K562 (cell line): ENCODE measurements around the gene CABP2. TPM values are rescaled to one million over a fixed set of nuclear protein-coding genes. Genes with fewer than 3 reads are reported as not detected.

Experiments
- ATAC-seq: fragments of 200-7000 bp; cut with Tn5 transposase; 3 replicates; pipeline ENCODE4 v1.9.1; 2020; ENCODE audit warnings: moderate library complexity
- BruUV-seq: library from RNA; stranded (reverse); fragments of 400-500 nt; replicated peaks from 2 replicates; lab custom pipeline; 2021; lab: Mats Ljungman, UMichigan
- CTCF ChIA-PET: fragments of 300-600 bp; formaldehyde crosslinking; extraction: SDS; loops from one replicate; lab custom pipeline; 2021; ENCODE audit warnings: low intra/inter-chr PET ratio; lab: Yijun Ruan, JAX
- POLR2A ChIA-PET: fragments of 300-600, 350-650 bp; sonication (Branson Sonifier 250); formaldehyde crosslinking; extraction: SDS; loops from one replicate; lab custom pipeline; 2021; ENCODE audit warnings: antibody characterized with exemption, inconsistent platforms; lab: Yijun Ruan, JAX
- DNase-seq, 4 experiments: peaks; one replicate each; pipeline versions ENCODE4 v3.0.0 to v3.0.0-alpha.2; 2011 to 2018; ENCODE audit warnings: low spot score in 3 of 4, mixed read lengths in 3 of 4; ENCODE audit errors: extremely low read depth in 1 of 4
- FAIRE-seq: peaks from 2 replicates; lab custom pipeline; 2011; peaks lifted over from hg19 to GRCh38; lab: Jason Lieb, UNC
- H2AFZ ChIP-seq: 2 replicates; pipeline ENCODE4 v1.6.0; 2011; ENCODE audit warnings: low read depth, low read length, control low read depth, inconsistent platforms
- H3K27ac ChIP-seq: fragments of 200-600 bp; 3 replicates; pipeline ENCODE4 v1.8.0; 2011; ENCODE audit warnings: low read depth, mild to moderate bottlenecking, control low read depth, inconsistent platforms, low read length, moderate library complexity, mixed read lengths; ENCODE audit errors: extremely low read depth
- H3K27me3 ChIP-seq, 2 experiments: fragments of 300-600 bp in 1 of 2; 2 replicates in 1 of 2; 3 replicates in 1 of 2; pipeline versions ENCODE4 v1.6.0 to v1.8.0; 2011; ENCODE audit warnings: inconsistent platforms in 2 of 2, low read length in 2 of 2, mild to moderate bottlenecking in 1 of 2, mixed read lengths in 1 of 2, moderate library complexity in 1 of 2; ENCODE audit not compliant: control insufficient read depth in 2 of 2, insufficient read depth in 2 of 2
- H3K36me3 ChIP-seq: fragments of 300-600 bp; 3 replicates; pipeline ENCODE4 v1.8.0; 2011; ENCODE audit warnings: mild to moderate bottlenecking, low read length, inconsistent platforms; ENCODE audit not compliant: control insufficient read depth, insufficient read depth
- H3K4me1 ChIP-seq, 2 experiments: fragments of 200-600 bp in 1 of 2; replicated peaks in 1 of 2; 2 replicates in 1 of 2; 3 replicates in 1 of 2; pipeline versions ENCODE4 v1.5.1 to v1.8.0; 2011; ENCODE audit warnings: inconsistent platforms in 2 of 2, low read length in 2 of 2, mild to moderate bottlenecking in 1 of 2, mixed read lengths in 1 of 2, moderate library complexity in 1 of 2; ENCODE audit not compliant: control insufficient read depth in 2 of 2, insufficient read depth in 2 of 2
- H3K4me2 ChIP-seq: 2 replicates; pipeline ENCODE4 v1.6.1; 2011; ENCODE audit warnings: low read length, control low read depth, inconsistent platforms, mixed read lengths; ENCODE audit not compliant: insufficient read depth
- H3K4me3 ChIP-seq: fragments of 200-600 bp; sonication (generic), shearing (Covaris generic); 2 replicates; pipeline ENCODE4 v1.5.1; 2016; ENCODE audit warnings: control low read depth, inconsistent platforms
- H3K79me2 ChIP-seq: fragments of 200-600 bp; 3 replicates; pipeline ENCODE4 v1.8.0; 2011; ENCODE audit warnings: low read length, inconsistent platforms; ENCODE audit not compliant: control insufficient read depth, insufficient read depth
- H3K9ac ChIP-seq, 2 experiments: 2 replicates each; pipeline versions ENCODE4 v1.6.0 to v1.6.1; 2011; ENCODE audit warnings: low read depth in 2 of 2, low read length in 2 of 2, control low read depth in 1 of 2, inconsistent platforms in 1 of 2, mild to moderate bottlenecking in 1 of 2, mixed read lengths in 1 of 2; ENCODE audit not compliant: insufficient read depth in 1 of 2
- H3K9me1 ChIP-seq: one replicate; pipeline ENCODE4 v1.6.0; 2011; ENCODE audit warnings: inconsistent platforms, mild to moderate bottlenecking, low read length, moderate library complexity; ENCODE audit not compliant: control insufficient read depth, insufficient read depth
- H3K9me3 ChIP-seq: replicated peaks from 2 replicates; pipeline ENCODE4 v1.5.1; 2011; ENCODE audit warnings: low read depth, low read length, inconsistent platforms; ENCODE audit not compliant: control insufficient read depth, insufficient read depth
- H4K20me1 ChIP-seq: replicated peaks from 2 replicates; pipeline ENCODE4 v1.6.1; 2011; ENCODE audit warnings: low read length, inconsistent platforms, mixed read lengths; ENCODE audit not compliant: control insufficient read depth, insufficient read depth
- AFF4 ChIP-seq: sonication (generic); formaldehyde crosslinking; IDR thresholded peaks from 2 replicates; pipeline ENCODE4 v1.8.0; 2023; ENCODE audit warnings: mild to moderate bottlenecking, missing genetic modification reagents
- CREB1 ChIP-seq, 2 experiments: sonication (generic) in 1 of 2; formaldehyde crosslinking in 1 of 2; IDR thresholded peaks; 2 replicates each; pipeline versions ENCODE4 v1.6.1 to v1.8.0; 2012 to 2022; ENCODE audit warnings: inconsistent platforms in 1 of 2, mild to moderate bottlenecking in 1 of 2, missing genetic modification reagents in 1 of 2, moderate library complexity in 1 of 2
- FIP1L1 ChIP-seq: fragments of 200-400 bp; formaldehyde crosslinking; IDR thresholded peaks from 2 replicates; pipeline ENCODE4 v1.6.1; 2018; ENCODE audit warnings: mild to moderate bottlenecking, low read depth, low read length; ENCODE audit not compliant: poor library complexity, severe bottlenecking
- FOXM1 ChIP-seq, 2 experiments: fragments of 450-650 bp in 1 of 2; sonication (generic) in 1 of 2; formaldehyde crosslinking in 1 of 2; IDR thresholded peaks; 2 replicates each; pipeline versions ENCODE4 v1.6.1 to v1.9.0; 2017 to 2022; ENCODE audit warnings: low read depth in 2 of 2, mild to moderate bottlenecking in 2 of 2, missing genetic modification reagents in 1 of 2, moderate library complexity in 1 of 2
- MLLT1 ChIP-seq, 2 experiments: fragments of 450-650 bp; IDR thresholded peaks; 2 replicates each; pipeline ENCODE4 v1.6.1; 2016
- POLR2A ChIP-seq: fragments of 450-650 bp; conservative IDR thresholded peaks from 2 replicates; pipeline ENCODE4 v1.6.1; 2016
- SIN3B ChIP-seq: fragments of 450-650 bp; IDR thresholded peaks from 2 replicates; pipeline ENCODE4 v1.6.1; 2017; ENCODE audit warnings: low read depth, mild to moderate bottlenecking, moderate library complexity
- ZBTB33 ChIP-seq: sonication (generic); formaldehyde crosslinking; IDR thresholded peaks from 2 replicates; pipeline ENCODE4 v1.8.1; 2023; ENCODE audit warnings: mild to moderate bottlenecking, missing genetic modification reagents
- WGBS: fragments of 100-300 bp; shearing (Covaris generic); methylation state at CpG from one replicate; pipeline ENCODE4 v1.1.6; 2016; ENCODE audit warnings: low coverage, mixed read lengths; ENCODE audit not compliant: insufficient coverage; ENCODE audit errors: missing lambda C conversion rate; 5-methylcytosine and 5-hydroxymethylcytosine counted together
- in situ Hi-C: fragments of 300-500 bp; cut with MboI; formaldehyde crosslinking; loops from 4 replicates; pipeline ENCODE4 v1.15.0; 2018; ENCODE audit warnings: inconsistent platforms, mixed read lengths
- intact Hi-C: fragments of 100-400 bp; cut with micrococcal nuclease; formaldehyde crosslinking; loops from 2 replicates; pipeline ENCODE4 v1.14.2; 2022
- polyA plus RNA-seq, 8 experiments: library from polyadenylated mRNA; depleted of rRNA in 4 of 8; stranded (reverse) in 5 of 8; unstranded in 3 of 8; fragments of >200 nt; fragmentation: Nextera tagmentation in 2 of 8; fragmentation: Illumina TruSeq in 1 of 8; extraction: Ambion mirVana in 2 of 8; extraction: Trizol in 1 of 8; gene quantifications; 2 replicates each; pipeline versions ENCODE4 v1.2.1 to v1.2.3, GENCODE V29; 2011 to 2014; ENCODE audit warnings: inconsistent platforms in 1 of 8, missing spikeins in 1 of 8
- total RNA-seq, 7 experiments: library from RNA; depleted of rRNA in 6 of 7; stranded (reverse); fragments of >200 nt in 6 of 7; fragmentation: Illumina TruSeq in 2 of 7; extraction: Trizol in 2 of 7; gene quantifications; 2 replicates each; pipeline versions ENCODE4 v1.2.1 to v1.2.3, GENCODE V29; 2011 to 2021; ENCODE audit warnings: low replicate concordance in 1 of 7

The CABP2 gene
- total and polyA plus RNA-seq, 9 of the 15 experiments (the other 6 are each of a cell fraction or from before 2014, with no cell fraction given): not detected

DNA sequence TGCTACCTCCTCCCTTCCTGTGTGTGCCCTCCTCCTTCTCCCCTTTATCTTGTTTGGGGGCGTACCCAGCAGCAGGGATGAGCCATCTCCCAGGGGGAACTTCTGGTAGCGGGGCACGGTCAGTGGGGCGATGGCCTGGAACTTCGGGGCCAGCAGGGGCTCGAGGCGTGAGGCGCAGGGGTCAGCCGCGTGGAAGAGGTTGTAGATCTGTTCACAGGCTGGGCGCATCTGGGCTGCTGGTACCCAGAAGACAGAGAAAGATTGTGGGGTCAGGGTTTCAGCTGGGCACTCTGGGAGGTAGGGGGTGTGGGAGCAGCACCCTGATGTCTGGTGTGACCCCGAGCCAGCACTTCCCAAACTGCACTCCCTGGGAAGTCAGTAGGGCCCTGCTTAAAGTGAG, 27.1 kb downstream of the CABP2 start:
- intact Hi-C loops (no loop called here), in situ Hi-C loops (no loop called here)
- Histone ChIP-seq H3K9ac (peak overlapping the region in 1 of 2 experiments; percentile 28; a peak in 1 of 4 replicates), H3K4me3 (no peak overlapping the region), H2AFZ (no peak overlapping the region), H3K27ac (no peak overlapping the region), H3K79me2 (no peaks in the 10 kb centered on the region), H4K20me1 (no peaks in the 10 kb centered on the region), H3K4me1 (peaks cover 0 to 64% of the 10 kb centered on the region in 2 experiments; a peak in 2 of 5 replicates), H3K36me3 (peaks cover 91% of the 10 kb centered on the region; the same call in 2 of the 3 replicates), H3K4me2 (no peak overlapping the region), H3K27me3 (no peaks in the 10 kb centered on the region), H3K9me3 (no peaks in the 10 kb centered on the region), H3K9me1 (no peaks in the 10 kb centered on the region)
- BruUV-seq: no TSS peak
- 87% methylated on average over 11 of the region's 12 CpGs for WGBS
- no peak for ATAC-seq
- CTCF ChIA-PET: no interaction called here
- no peak for FAIRE-seq
- no peak for TF ChIP-seq CREB1 (IDR thresholded peaks at IDR 0.05)
- no peak for TF ChIP-seq CREB1 (CRISPR knock-in tag; IDR thresholded peaks at IDR 0.05)
- no peak for TF ChIP-seq POLR2A
- TF ChIP-seq FOXM1 (IDR thresholded peaks at IDR 0.05; ENCODE audit: low read depth): no peak
- no peak for TF ChIP-seq FOXM1 (CRISPR knock-in tag; IDR thresholded peaks at IDR 0.05; ENCODE audit: low read depth)
- peak; percentile 39; the same call in 1 of the 2 replicates for TF ChIP-seq ZBTB33 (CRISPR knock-in tag)
- TF ChIP-seq MLLT1 (IDR thresholded peaks at IDR 0.05): no peak
- TF ChIP-seq FIP1L1: no peak
- TF ChIP-seq AFF4 (CRISPR knock-in tag): no peak
- no peak for TF ChIP-seq SIN3B
- DNase-seq: no peak
- POLR2A ChIA-PET: no interaction called here
